ENCODE measurements around the gene FBLN7.

GRCh38 chr2:112153501-112153900 lies 15.3 kb downstream of the FBLN7 start:
- TF ChIP-seq POLR2AphosphoS5 (IDR thresholded peaks at IDR 0.05; ENCODE audit: low read depth, low read length) (no peak), POLR2A (IDR thresholded peaks at IDR 0.05; ENCODE audit: low read depth, low read length) (no peak), TAF1 (IDR thresholded peaks at IDR 0.05; ENCODE audit: low read depth, low read length) (no peak)

Data from GM12891 (cell line).